K562 (cell line): ENCODE measurements around the gene CACNA1I. TPM values are rescaled to one million over a fixed set of nuclear protein-coding genes. Genes with fewer than 3 reads are reported as not detected.

ENCODE experiments used
- ATAC-seq: fragments of 200-7000 bp; cut with Tn5 transposase; 3 replicates; pipeline ENCODE4 v1.9.1; 2020; ENCODE audit warnings: moderate library complexity
- BruUV-seq: library from RNA; stranded (reverse); fragments of 400-500 nt; replicated peaks from 2 replicates; lab custom pipeline; 2021; lab: Mats Ljungman, UMichigan
- CTCF ChIA-PET: fragments of 300-600 bp; formaldehyde crosslinking; extraction: SDS; loops from one replicate; lab custom pipeline; 2021; ENCODE audit warnings: low intra/inter-chr PET ratio; lab: Yijun Ruan, JAX
- POLR2A ChIA-PET: fragments of 300-600, 350-650 bp; sonication (Branson Sonifier 250); formaldehyde crosslinking; extraction: SDS; loops from one replicate; lab custom pipeline; 2021; ENCODE audit warnings: antibody characterized with exemption, inconsistent platforms; lab: Yijun Ruan, JAX
- DNase-seq, 4 experiments: peaks; one replicate each; pipeline versions ENCODE4 v3.0.0 to v3.0.0-alpha.2; 2011 to 2018; ENCODE audit warnings: low spot score in 3 of 4, mixed read lengths in 3 of 4; ENCODE audit errors: extremely low read depth in 1 of 4
- FAIRE-seq: peaks from 2 replicates; lab custom pipeline; 2011; peaks lifted over from hg19 to GRCh38; lab: Jason Lieb, UNC
- H2AFZ ChIP-seq: 2 replicates; pipeline ENCODE4 v1.6.0; 2011; ENCODE audit warnings: low read depth, low read length, control low read depth, inconsistent platforms
- H3K27ac ChIP-seq: fragments of 200-600 bp; 3 replicates; pipeline ENCODE4 v1.8.0; 2011; ENCODE audit warnings: low read depth, mild to moderate bottlenecking, control low read depth, inconsistent platforms, low read length, moderate library complexity, mixed read lengths; ENCODE audit errors: extremely low read depth
- H3K27me3 ChIP-seq, 2 experiments: fragments of 300-600 bp in 1 of 2; 2 replicates in 1 of 2; 3 replicates in 1 of 2; pipeline versions ENCODE4 v1.6.0 to v1.8.0; 2011; ENCODE audit warnings: inconsistent platforms in 2 of 2, low read length in 2 of 2, mild to moderate bottlenecking in 1 of 2, mixed read lengths in 1 of 2, moderate library complexity in 1 of 2; ENCODE audit not compliant: control insufficient read depth in 2 of 2, insufficient read depth in 2 of 2
- H3K36me3 ChIP-seq: fragments of 300-600 bp; 3 replicates; pipeline ENCODE4 v1.8.0; 2011; ENCODE audit warnings: mild to moderate bottlenecking, low read length, inconsistent platforms; ENCODE audit not compliant: control insufficient read depth, insufficient read depth
- H3K4me1 ChIP-seq, 2 experiments: fragments of 200-600 bp in 1 of 2; replicated peaks in 1 of 2; 2 replicates in 1 of 2; 3 replicates in 1 of 2; pipeline versions ENCODE4 v1.5.1 to v1.8.0; 2011; ENCODE audit warnings: inconsistent platforms in 2 of 2, low read length in 2 of 2, mild to moderate bottlenecking in 1 of 2, mixed read lengths in 1 of 2, moderate library complexity in 1 of 2; ENCODE audit not compliant: control insufficient read depth in 2 of 2, insufficient read depth in 2 of 2
- H3K4me2 ChIP-seq: 2 replicates; pipeline ENCODE4 v1.6.1; 2011; ENCODE audit warnings: low read length, control low read depth, inconsistent platforms, mixed read lengths; ENCODE audit not compliant: insufficient read depth
- H3K4me3 ChIP-seq: fragments of 200-600 bp; sonication (generic), shearing (Covaris generic); 2 replicates; pipeline ENCODE4 v1.5.1; 2016; ENCODE audit warnings: control low read depth, inconsistent platforms
- H3K79me2 ChIP-seq: fragments of 200-600 bp; 3 replicates; pipeline ENCODE4 v1.8.0; 2011; ENCODE audit warnings: low read length, inconsistent platforms; ENCODE audit not compliant: control insufficient read depth, insufficient read depth
- H3K9ac ChIP-seq, 2 experiments: 2 replicates each; pipeline versions ENCODE4 v1.6.0 to v1.6.1; 2011; ENCODE audit warnings: low read depth in 2 of 2, low read length in 2 of 2, control low read depth in 1 of 2, inconsistent platforms in 1 of 2, mild to moderate bottlenecking in 1 of 2, mixed read lengths in 1 of 2; ENCODE audit not compliant: insufficient read depth in 1 of 2
- H3K9me1 ChIP-seq: one replicate; pipeline ENCODE4 v1.6.0; 2011; ENCODE audit warnings: inconsistent platforms, mild to moderate bottlenecking, low read length, moderate library complexity; ENCODE audit not compliant: control insufficient read depth, insufficient read depth
- H3K9me3 ChIP-seq: replicated peaks from 2 replicates; pipeline ENCODE4 v1.5.1; 2011; ENCODE audit warnings: low read depth, low read length, inconsistent platforms; ENCODE audit not compliant: control insufficient read depth, insufficient read depth
- H4K20me1 ChIP-seq: replicated peaks from 2 replicates; pipeline ENCODE4 v1.6.1; 2011; ENCODE audit warnings: low read length, inconsistent platforms, mixed read lengths; ENCODE audit not compliant: control insufficient read depth, insufficient read depth
- GATAD2A ChIP-seq: fragments of 450-650 bp; IDR thresholded peaks from 2 replicates; pipeline ENCODE4 v1.6.1; 2017
- MTA2 ChIP-seq: fragments of 450-650 bp; IDR thresholded peaks from 2 replicates; pipeline ENCODE4 v1.6.1; 2016; ENCODE audit warnings: low read depth
- POLR2G ChIP-seq: fragments of 200-400 bp; formaldehyde crosslinking; IDR thresholded peaks from 2 replicates; pipeline ENCODE4 v1.6.1; 2017; ENCODE audit warnings: low read depth, mild to moderate bottlenecking, antibody characterized with exemption, low read length, moderate library complexity
- POLR3A ChIP-seq: IDR thresholded peaks from 2 replicates; pipeline ENCODE4 v1.6.1; 2011; ENCODE audit warnings: borderline replicate concordance, mild to moderate bottlenecking, moderate library complexity; ENCODE audit not compliant: insufficient read length, insufficient read depth; ENCODE audit errors: extremely low read depth
- RBFOX2 ChIP-seq: fragments of 200-400 bp; formaldehyde crosslinking; IDR thresholded peaks from 2 replicates; pipeline ENCODE4 v1.6.1; 2017; ENCODE audit warnings: low read depth, mild to moderate bottlenecking, low read length, moderate library complexity
- WGBS: fragments of 100-300 bp; shearing (Covaris generic); methylation state at CpG from one replicate; pipeline ENCODE4 v1.1.6; 2016; ENCODE audit warnings: low coverage, mixed read lengths; ENCODE audit not compliant: insufficient coverage; ENCODE audit errors: missing lambda C conversion rate; 5-methylcytosine and 5-hydroxymethylcytosine counted together
- in situ Hi-C: fragments of 300-500 bp; cut with MboI; formaldehyde crosslinking; loops from 4 replicates; pipeline ENCODE4 v1.15.0; 2018; ENCODE audit warnings: inconsistent platforms, mixed read lengths
- intact Hi-C: fragments of 100-400 bp; cut with micrococcal nuclease; formaldehyde crosslinking; loops from 2 replicates; pipeline ENCODE4 v1.14.2; 2022
- polyA plus RNA-seq, 8 experiments: library from polyadenylated mRNA; depleted of rRNA in 4 of 8; stranded (reverse) in 5 of 8; unstranded in 3 of 8; fragments of >200 nt; fragmentation: Nextera tagmentation in 2 of 8; fragmentation: Illumina TruSeq in 1 of 8; extraction: Ambion mirVana in 2 of 8; extraction: Trizol in 1 of 8; gene quantifications; 2 replicates each; pipeline versions ENCODE4 v1.2.1 to v1.2.3, GENCODE V29; 2011 to 2014; ENCODE audit warnings: inconsistent platforms in 1 of 8, missing spikeins in 1 of 8
- total RNA-seq, 7 experiments: library from RNA; depleted of rRNA in 6 of 7; stranded (reverse); fragments of >200 nt in 6 of 7; fragmentation: Illumina TruSeq in 2 of 7; extraction: Trizol in 2 of 7; gene quantifications; 2 replicates each; pipeline versions ENCODE4 v1.2.1 to v1.2.3, GENCODE V29; 2011 to 2021; ENCODE audit warnings: low replicate concordance in 1 of 7
- TF ChIP-seq, protein P1 (sequence below): sonication (generic); formaldehyde crosslinking; IDR thresholded peaks from 2 replicates; pipeline ENCODE4 v1.8.0; 2022; ENCODE audit warnings: missing genetic modification reagents, mild to moderate bottlenecking, borderline replicate concordance

CACNA1I gene
- total and polyA plus RNA-seq, 9 of the 15 experiments (the other 6 are each of a cell fraction or from before 2014, with no cell fraction given), result 0.01 to 0.79 (median 0.32) TPM; not detected in 1

DNA sequence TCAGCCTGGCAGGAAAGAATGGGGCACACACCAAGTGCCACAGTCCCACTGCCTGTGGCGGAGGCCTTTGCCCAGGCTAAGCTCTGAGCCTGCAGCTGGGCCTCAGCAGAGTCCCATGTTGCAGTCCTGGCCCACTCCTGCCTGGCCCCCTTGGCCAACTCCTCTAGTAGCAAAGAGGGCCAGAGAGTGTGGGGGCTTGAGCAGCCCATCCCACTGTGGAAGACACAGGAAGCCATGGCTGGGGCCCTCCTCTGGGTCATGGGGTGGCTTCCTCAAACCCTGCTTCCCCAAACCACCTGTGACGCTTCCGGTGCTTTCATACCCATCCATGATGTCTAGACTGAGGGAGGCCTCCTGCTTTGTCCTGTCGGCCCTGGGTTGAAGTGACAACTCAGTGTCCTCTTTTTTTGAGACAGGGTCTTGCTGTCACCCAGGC, 43.8 kb upstream of the CACNA1I start:
- intact Hi-C loops (loop anchor here (10.0 kb wide), 1 partner anchor 352 kb away; no protein-coding TSS in a partner anchor), in situ Hi-C loops (no loop called here)
- peaks cover 22% of the 10 kb centered on the region for H4K20me1 ChIP-seq
- H3K27ac ChIP-seq, result no peak overlapping the region
- ATAC-seq (no peak), DNase-seq (peak in 1 of 4 experiments; percentile 18)
- BruUV-seq, result no TSS peak
- ChIA-PET POLR2A (interaction anchor here (1.1 to 1.4 kb wide), 3 partner anchors 10 to 43 kb away, joined by 3 to 4 read pairs (median 4); no protein-coding TSS in a partner anchor), CTCF (no interaction called here)
- no peaks in the 10 kb centered on the region for H3K27me3 ChIP-seq
- no peaks in the 10 kb centered on the region for H3K9me3 ChIP-seq
- 67% methylated on average over 3 of the region's 4 CpGs for WGBS
- H3K4me2 ChIP-seq, result no peak overlapping the region
- H3K9me1 ChIP-seq, result no peaks in the 10 kb centered on the region
- H3K9ac ChIP-seq, result 0 out of 4 replicates have a peak overlapping the region, but pooled peaks of 1 of the 2 experiments have one; percentile 35
- peaks cover 75% of the 10 kb centered on the region for H3K36me3 ChIP-seq
- TF ChIP-seq POLR2G (peak; percentile 68), GATAD2A (no peak), MTA2 (no peak), POLR3A (no peak), RBFOX2 (peak; percentile 50; the same call in 1 of the 2 replicates)
- TF ChIP-seq, protein P1, sequence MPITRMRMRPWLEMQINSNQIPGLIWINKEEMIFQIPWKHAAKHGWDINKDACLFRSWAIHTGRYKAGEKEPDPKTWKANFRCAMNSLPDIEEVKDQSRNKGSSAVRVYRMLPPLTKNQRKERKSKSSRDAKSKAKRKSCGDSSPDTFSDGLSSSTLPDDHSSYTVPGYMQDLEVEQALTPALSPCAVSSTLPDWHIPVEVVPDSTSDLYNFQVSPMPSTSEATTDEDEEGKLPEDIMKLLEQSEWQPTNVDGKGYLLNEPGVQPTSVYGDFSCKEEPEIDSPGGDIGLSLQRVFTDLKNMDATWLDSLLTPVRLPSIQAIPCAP (CRISPR knock-in tag), result no peak
- TF ChIP-seq, all 486 proteins: peak for 2
- Histone ChIP-seq H2AFZ (no peak overlapping the region), H3K4me1 (peaks cover 30 to 58% of the 10 kb centered on the region in 2 experiments; a peak in 4 of 5 replicates), H3K79me2 (peaks cover 67% of the 10 kb centered on the region), H3K4me3 (no peak overlapping the region)
- no peak for FAIRE-seq
